Left renal cortex interstitium (tissue), 4 donors: ENCODE data around the gene VWA8. TPM values are rescaled to one million over a fixed set of nuclear protein-coding genes. Genes with fewer than 3 reads are reported as not detected.
"Not testable (repeated sequence)": the region's sequence is repeated elsewhere in the genome, so short reads cannot be mapped to it uniquely, and the experiment has no call there.

Experiments
- DNase-seq, 4 donors: peaks; one replicate each; pipeline ENCODE4 v3.0.0-alpha.2; 2013; ENCODE audit warnings: low read depth in 4 of 4, low spot score in 2 of 4, missing footprints in 1 of 4
- polyA plus RNA-seq, 4 donors: library from polyadenylated mRNA; unstranded; fragments of 120-200 nt; gene quantifications; one replicate each; pipeline ENCODE4 v1.2.1, GENCODE V29; 2013; ENCODE audit not compliant: insufficient read length in 4 of 4

Gene VWA8
- polyA plus RNA-seq, 4 donors, result 18.2 to 23.1 (median 19.5) TPM

DNA sequence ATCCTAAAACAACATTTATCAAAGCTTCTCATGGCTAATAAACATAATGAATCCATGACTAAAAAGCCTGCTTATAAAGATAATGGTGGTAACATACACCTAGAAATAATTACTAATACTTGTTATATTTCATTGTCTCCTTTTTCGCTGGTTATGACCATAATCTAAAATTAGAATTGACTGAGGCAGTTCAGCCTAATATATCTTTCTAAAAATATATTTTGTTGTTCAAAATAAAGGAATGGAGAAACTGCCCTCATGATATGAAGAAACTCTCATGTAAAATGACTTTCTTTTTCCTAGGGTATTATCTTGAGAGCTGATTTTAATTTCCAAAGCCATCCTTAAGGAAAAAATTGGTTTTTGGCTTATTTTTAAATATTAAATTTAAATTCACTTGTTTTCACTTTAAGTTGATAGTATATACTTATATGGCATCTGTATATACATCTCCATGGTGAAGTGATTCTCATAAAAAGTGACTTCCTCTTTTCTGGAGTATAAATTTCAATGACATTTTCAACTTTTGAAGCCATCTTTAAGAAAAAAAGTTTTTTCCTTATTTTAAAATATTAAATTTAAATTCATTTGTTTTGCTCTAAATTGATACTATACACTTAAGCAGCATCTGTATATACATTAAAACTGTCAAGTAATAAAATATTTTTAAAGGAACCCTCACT, 204.6 kb downstream of the VWA8 start:
- DNase-seq, result no peak

DNA sequence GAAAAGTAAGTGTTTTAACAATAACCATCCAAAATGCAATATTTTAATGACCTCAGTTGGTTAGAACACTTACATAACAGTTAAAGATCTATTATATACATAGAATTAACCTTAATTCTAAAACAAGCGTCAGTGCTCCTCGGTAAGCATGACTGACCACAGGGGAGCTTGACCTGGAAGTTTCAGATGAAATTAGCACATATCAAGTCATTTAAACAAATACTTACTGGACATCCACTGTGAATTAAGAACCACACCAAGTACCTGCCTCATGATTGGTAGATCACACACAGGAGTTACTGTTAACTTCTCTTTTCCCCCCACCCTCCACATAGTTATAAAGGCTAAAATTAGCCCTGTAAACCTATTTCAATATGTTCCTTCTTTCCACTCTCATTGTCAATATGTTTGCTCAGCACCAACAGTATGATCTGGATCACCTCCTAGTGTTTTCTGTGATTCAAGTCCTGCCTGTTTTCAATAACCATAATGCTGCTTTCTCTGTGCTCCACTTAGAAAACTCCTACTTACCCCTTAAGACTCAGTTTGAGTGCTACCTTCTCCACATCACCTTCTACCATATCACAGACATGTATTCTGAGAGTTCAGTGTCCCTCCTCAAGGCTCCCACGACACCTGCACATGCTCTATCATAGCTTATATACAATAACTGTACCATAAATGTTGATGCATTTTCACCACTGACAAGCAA, 209.0 kb downstream of the VWA8 start:
- DNase-seq, result no peak

DNA sequence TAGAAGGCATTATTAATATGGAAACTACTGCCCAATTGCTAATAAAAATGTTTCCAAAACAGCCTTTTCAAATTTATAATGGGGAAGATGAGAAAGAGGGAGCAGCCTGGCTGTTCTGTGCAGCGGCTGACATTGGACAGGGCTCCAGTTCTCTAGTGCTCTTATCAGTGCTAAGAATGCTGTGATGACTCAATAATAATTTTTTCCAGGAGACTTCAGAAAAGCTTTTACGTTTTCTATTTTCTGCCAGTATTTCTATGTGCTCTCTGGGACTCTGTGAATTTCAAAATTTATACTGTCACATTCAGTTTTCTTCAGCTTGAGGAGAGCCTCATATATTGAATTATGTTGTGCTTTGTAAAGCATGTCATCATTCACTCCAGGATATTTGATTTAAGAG, 209.6 kb downstream of the VWA8 start:
- no peak for DNase-seq

DNA sequence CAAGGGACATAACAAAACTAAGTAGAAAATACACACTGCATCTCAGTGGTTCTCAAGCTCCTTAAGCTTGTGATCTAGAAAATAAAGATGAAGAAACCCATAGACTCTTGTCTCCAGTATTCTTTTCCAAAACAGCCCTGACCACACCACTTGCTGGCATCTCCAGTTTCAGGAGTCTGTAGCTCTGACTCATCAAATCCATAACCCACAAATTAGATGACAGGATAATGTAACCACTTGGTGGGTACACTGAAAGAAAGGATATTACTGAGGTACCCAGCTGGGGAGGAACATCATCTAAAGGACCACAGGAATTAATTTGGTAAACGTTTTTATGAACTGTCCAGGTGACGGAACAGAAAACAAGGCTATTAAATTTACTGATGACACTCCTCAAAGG, 214.7 kb downstream of the VWA8 start:
- DNase-seq, result no peak

DNA sequence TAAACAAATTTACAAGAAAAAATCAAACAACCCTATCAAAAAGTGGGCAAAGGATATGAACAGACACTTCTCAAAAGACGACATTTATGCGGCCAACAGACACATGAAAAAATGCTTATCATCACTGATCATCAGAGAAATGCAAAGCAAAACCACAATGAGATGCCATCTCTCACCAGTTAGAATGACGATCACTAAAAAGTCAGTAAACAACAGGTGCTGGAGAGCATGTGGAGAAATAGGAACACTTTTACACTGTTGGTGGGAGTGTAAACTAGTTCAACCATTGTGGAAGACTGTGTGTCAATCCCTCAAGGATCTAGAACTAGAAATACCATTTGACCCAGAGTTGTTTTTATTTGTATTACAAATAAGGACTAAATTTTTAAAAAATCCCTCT, 215.4 kb downstream of the VWA8 start:
- not testable (repeated sequence) for DNase-seq

DNA sequence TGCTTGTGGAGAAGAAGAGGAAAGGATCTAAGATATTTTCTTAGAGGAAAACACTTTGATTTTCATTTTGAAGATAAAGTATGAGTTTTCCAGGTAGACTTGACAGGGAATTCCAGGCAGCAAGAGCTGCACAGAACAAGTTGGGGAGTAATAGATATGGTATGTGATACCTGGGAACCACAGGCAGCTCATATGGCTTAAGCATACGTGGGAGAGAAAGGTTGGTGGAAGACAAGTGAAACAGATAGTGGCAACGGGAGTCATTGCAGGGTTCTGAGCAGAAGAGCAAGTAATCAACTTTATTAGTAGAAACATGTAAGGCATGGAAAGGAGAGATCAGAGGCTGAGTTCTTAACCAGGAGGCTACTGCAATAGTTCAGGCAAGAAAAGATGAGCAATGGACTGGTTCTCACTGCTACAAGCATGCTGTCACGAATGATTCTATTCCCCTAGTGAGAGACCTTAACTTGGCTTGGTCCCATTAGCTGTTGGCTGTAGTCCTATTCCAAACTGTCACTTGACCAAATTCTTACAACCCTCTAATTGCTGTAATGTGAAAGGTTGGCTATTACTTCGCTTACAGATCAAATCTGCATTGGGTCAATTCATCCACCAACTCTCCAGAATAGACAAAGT, 217.9 kb downstream of the VWA8 start:
- DNase-seq, result no peak

DNA sequence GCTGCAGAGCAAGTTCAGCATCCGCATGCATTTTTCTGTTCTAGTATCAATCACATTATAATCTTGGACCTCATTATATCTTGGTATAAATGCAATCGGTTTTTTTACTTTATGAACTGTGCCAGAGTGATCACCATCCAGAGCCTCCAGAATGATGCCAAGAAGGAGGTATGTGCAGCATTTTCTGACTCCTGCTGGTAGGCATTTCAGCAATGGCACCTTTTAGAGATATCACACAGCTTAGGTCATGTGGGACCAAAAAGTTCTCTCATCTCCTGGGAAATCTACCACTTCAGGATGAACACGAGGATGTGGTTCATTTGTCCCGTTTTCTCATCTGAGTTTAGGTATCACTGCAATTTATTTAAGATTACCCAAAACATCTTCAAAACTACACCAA, 220.4 kb downstream of the VWA8 start:
- no peak for DNase-seq

DNA sequence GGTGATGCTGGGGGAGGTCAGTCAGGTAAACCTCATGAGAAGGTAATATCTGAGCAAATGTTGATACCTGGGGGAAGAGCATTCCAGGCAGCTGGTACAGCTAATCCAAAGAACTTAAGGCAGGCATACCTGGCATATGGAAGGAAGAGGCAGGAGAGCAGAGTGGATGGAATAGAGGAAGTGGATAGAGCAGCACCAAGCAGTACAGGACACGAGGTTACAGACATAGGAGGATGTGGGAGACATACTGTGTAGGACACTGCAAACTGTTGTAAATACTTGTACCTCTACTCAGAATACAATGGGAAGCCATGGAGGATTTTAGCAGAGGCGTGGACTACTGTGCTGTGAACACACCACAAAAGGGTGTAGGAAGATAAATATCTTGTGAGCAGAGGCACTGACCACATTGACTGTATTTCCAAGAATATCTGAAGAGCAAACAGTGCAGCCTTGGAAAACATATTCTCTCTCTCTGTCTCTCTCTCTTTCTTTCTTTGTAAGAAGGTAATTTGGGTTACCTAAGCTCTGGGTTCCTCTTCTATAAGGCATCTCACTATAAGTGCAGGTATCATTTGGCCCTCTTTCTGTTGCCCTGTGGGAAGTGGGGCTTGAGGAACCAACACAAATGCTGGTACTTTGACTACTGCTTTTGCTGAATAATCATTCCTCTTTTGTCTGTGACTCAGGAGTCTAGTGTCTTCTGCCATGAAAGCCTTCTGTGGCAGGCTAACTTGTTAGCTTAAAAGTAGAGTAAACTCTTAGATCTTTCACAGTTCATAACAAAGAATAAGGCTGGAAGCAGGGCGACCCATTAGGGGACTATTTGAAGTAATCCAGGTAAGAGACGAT, 238.0 kb downstream of the VWA8 start:
- no peak for DNase-seq

DNA sequence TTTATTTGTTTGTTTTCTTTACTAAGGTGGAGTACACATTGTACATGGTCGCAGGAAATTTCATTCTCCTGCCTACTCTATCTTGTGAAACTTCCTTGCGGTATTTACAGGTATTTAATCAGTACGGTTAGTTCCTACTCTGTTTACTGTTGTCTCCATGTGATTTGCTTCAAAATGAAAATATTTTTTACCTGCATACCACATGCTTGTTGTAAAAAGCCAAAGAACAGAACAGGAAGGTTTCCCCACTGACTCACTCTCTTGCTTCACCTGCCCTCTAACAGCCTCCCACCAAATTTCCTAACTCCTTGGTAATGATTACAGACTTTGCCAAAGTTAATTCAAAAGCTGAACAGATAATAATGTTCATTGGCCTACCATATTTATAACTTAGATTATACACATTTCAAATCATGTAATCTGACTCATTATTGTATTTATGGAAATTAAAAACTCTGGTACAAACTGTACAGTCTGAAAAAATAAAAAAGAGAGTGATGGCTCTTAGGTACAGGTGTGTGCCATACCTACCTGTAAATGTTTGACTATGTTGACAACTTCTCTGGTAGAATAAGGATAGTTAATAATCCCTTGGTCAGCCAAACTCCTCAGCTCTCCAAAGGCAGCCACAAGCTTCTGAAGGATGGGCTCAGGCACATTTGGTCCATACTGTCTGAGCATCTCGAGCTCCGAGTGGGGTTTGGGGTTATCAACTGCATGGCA, 239.9 kb downstream of the VWA8 start:
- no peak for DNase-seq

DNA sequence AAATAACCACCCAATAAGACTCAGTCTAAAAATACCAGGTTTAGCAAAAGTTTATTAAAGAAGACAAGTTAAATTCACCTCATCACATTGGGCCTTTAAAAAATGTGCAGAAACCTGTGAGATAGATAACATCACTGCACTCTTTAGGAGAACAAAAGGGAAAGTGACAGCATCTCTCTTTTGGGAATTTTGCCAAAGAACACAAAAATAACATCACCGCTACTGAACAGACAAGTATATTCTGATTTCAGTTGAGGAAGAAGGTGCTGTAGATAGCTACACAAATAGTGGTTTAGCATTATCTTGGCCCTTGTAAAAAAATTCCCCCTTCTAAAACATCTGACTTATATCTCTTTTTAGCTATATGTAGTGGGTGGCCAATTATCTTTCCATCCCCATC, 244.7 kb downstream of the VWA8 start:
- DNase-seq, result no peak

DNA sequence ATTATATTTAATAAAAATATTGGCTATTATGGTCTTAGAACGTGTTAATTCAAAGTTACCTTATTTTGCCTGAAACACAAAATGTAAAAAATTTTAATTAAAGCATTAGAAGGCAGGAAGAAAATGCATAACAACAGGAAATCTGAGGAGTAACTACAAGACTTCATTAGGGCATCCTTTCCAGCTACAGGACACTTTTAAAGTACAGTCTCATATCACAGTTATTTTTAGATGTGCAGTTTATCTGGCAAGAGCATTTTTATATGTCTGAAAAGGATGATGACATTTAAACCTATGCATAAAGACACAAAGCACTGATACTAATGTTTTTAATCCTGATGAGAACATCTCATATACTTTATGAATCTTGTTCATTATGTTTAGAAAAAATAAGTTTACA, 247.5 kb downstream of the VWA8 start:
- no peak for DNase-seq

DNA sequence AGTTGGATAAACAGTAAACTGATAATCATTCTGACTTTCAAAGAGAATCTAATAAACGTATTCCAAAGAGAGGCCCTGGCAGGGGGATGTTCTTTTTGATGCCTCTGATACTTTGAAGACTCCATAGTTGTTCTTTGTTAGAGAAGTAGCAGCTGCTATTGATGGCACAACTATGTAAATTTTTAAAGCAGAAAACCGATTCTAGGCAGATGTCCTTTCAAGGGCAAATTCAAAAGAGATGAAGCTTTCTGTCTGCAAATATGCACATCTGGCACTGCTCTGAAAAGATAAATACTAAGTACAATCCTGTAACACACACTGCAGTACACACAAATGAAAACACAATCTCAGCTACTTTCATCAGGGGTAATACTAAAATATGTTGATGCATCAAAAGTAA, 250.1 kb downstream of the VWA8 start:
- DNase-seq, result no peak

DNA sequence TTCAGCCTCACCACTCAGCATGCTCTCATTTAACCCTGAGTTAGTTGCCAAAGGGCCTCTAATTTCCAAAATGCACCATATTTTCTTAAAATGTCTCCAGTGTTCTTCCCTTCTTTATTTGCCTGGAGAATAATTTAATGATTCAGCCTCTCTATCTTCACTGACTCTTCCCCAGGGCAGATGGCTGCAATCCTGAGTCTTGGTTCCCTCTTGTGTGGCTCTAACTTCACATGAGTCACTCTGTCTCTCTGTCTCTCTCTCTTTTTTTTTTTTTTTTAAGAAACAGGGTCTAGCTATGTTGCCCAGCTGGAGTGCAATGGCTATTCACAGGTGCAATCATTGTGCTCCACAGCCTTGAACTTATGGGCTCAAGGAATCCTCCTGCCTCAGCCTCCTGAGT, 251.4 kb downstream of the VWA8 start:
- no peak for DNase-seq

DNA sequence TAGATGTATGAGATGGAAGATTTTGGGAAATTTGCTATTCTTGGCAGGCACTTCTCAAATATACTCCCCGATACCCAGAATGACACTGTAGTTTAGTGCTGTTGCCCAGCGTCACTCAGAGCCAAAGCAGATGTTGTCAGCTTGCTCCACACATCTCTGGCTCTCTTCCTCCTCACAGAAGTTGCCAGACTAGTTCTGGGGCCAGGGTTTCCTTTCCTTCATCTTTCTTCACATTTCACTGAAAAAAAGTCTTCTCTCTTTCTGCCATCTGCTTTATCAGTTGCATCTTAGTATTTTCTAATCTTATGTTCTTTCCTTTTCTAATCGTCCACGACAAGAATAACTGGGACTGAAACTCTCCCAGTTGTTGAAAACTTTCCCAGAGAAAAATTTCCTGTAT, 252.2 kb downstream of the VWA8 start:
- DNase-seq, result no peak

DNA sequence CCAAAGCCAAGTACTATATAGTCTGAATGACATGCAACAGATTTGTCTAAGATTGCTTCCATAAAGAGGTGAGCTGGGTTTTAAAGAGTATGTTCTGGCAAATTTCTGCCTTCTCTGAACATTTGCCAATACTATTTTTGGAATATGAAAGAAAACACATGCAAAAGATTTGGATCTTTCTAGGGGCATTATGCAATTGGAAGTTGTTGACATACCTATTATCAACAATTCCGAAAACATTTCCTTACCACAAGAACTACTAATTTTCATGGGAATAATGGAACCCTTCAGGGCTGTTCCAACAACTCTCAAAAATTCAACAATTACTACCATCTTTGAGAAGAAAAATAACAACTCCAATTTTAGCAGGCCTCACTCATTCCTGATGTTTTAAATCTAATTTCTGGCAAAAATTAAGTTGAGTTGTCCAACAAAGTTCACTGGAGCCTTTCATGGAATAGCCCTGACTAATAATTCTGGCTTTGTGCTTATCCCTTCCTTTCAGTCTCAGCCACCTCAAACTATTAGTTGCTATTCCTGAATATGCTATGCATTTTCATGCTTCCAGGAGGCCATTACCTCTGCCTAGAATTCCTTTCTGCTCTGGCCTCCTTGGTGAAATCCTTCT, 253.6 kb downstream of the VWA8 start:
- no peak for DNase-seq

DNA sequence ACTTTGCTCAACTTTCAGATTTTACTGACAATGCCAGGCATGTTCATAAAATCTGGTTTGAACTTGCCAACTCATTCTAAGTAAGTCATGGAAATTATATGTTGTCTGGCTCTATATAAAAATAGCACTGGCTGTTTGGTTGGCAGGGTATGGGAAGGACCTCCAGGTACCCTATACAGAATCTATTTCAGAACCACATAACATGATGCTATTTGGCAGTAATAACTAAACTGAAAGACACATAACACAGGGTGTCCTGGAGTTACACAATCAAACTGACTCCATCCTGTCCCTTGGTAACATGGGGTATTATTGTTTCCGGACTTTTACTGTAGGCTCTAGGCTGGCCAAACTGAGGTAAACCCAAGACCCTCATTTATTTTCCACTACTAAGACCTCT, 254.8 kb downstream of the VWA8 start:
- no peak for DNase-seq

DNA sequence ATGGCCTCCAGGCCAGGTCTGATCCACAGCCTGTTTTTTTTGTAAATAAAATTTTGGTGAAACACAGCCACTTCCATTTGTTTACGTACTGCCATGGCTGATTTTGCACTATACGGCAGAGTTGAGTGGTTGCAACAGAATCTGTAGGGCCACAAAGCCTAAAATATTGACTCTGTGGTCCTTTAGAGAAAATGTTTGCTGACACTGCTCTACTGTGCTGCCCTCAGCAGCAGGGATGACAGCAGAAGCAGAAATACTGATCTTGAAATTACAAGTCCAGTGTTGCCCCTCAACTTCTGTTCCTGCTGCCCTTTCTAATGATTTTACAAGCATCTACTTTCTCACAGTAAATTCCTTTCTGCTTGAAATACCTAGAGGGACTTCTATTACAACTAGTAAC, 258.4 kb downstream of the VWA8 start:
- no peak for DNase-seq

DNA sequence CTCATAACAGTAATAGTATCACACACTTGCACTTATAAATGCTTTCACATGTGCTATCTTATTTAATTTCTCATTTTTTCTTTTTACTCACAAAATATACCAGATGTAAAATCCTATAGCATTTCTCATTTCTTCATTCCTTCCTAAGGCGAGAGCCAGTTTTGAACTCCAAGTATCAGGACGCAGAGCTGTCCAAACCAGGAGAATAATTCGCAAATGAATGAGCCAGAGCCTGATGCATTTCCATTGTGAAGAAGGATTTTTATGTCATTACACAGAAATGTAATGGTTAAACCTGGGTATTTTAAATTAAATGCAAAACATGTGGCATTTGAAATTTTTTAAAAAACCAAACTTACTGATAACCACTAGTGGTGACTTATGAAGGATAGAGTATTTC, 259.2 kb downstream of the VWA8 start:
- DNase-seq, result no peak

DNA sequence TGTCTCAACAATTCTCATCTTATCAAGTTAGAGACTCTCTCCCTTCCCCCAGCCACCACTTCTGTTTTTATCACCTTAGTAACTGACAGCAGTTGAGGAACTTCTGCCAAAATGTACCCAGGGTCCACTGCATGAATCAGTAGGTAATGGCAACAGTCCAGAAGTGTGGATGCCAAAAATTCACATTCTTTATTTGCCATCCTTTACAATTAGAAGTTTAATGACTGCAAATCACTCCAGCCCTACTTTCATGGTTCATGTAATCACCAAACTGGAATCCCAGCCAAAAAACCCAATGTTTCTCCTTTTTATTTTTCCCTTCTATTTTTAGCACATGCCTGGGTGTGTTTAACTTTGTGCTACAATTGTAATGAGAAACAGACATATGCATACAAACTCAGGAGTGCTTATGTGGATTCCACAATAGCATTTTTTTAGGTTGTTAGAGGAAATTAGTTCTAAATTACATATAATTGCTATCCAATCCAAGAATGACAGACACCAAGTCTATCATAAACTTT, 260.1 kb downstream of the VWA8 start:
- DNase-seq, result no peak

DNA sequence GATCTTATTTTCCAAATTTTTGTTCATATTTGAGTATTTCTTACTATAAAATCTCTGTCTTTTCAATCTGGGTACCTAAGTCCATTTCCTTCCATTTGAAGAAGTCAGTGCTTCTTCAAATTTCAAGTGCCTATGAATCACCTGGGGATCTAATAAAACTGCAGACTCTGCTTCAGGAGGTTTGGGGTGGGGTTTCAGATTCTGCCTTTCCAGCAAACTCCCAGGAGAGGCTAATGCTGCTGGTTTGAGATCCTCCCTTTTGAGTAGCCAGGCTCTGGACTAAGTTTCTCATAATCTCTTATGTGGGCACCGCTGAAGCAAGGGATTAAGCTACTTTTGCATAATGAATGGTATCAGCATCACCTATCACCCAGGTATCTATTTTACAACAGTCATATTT, 261.1 kb downstream of the VWA8 start:
- no peak for DNase-seq
